Lung (tissue), 12 donors: ENCODE data around the gene PDE2A. TPM values are rescaled to one million over a fixed set of nuclear protein-coding genes. Genes with fewer than 3 reads are reported as not detected.

Source experiments
- ATAC-seq: fragments of 200-7000 bp; cut with Tn5 transposase; one replicate; pipeline ENCODE4 v1.9.1; 2020; ENCODE audit warnings: moderate number of reproducible peaks; ENCODE audit not compliant: insufficient read depth, low FRiP score
- DNase-seq, 3 donors: peaks; one replicate each; pipeline ENCODE4 v3.0.0-alpha.2; 2013 to 2017
- H3K27ac ChIP-seq, 2 donors: one replicate each; pipeline ENCODE4 v1.5.1; 2013; ENCODE audit warnings: mild to moderate bottlenecking in 2 of 2, moderate library complexity in 2 of 2, control low read depth in 1 of 2, inconsistent platforms in 1 of 2, low read depth in 1 of 2, low read length in 1 of 2
- H3K27me3 ChIP-seq, 3 donors: one replicate each; pipeline ENCODE4 v1.5.1; 2013; ENCODE audit warnings: low read length in 2 of 3; ENCODE audit not compliant: control insufficient read depth in 3 of 3, insufficient read depth in 3 of 3
- H3K36me3 ChIP-seq, 4 donors: one replicate each; pipeline ENCODE4 v1.5.1; 2013; ENCODE audit warnings: low read length in 4 of 4, mild to moderate bottlenecking in 1 of 4, moderate library complexity in 1 of 4; ENCODE audit not compliant: control insufficient read depth in 4 of 4, insufficient read depth in 4 of 4
- H3K4me1 ChIP-seq, 5 donors: one replicate each; pipeline ENCODE4 v1.5.1; 2013; ENCODE audit warnings: low read length in 5 of 5, mild to moderate bottlenecking in 2 of 5, moderate library complexity in 1 of 5; ENCODE audit not compliant: control insufficient read depth in 5 of 5, insufficient read depth in 5 of 5
- H3K4me3 ChIP-seq: one replicate; pipeline ENCODE4 v1.5.1; 2013; ENCODE audit warnings: mild to moderate bottlenecking, control low read depth, moderate library complexity
- H3K9ac ChIP-seq, 2 donors: one replicate each; pipeline ENCODE4 v1.5.1; 2013; ENCODE audit warnings: low read length in 2 of 2, control low read depth in 1 of 2; ENCODE audit not compliant: insufficient read depth in 1 of 2
- H3K9me3 ChIP-seq, 4 donors: one replicate each; pipeline ENCODE4 v1.5.1; 2013; ENCODE audit warnings: low read length in 3 of 4, mild to moderate bottlenecking in 1 of 4, moderate library complexity in 1 of 4; ENCODE audit not compliant: control insufficient read depth in 4 of 4, insufficient read depth in 3 of 4
- WGBS, 2 donors: extraction: QIAGEN DNeasy Blood & Tissue Kit; methylation state at CpG; one replicate each; pipeline ENCODE4 v1.1.7; 2013; 5-methylcytosine and 5-hydroxymethylcytosine counted together
- polyA plus RNA-seq, 2 donors: library from polyadenylated mRNA; stranded (reverse); fragments of 200-250 nt; gene quantifications; one replicate each; pipeline ENCODE4 v1.2.1, GENCODE V29; 2013
- total RNA-seq, 2 donors: library from RNA; depleted of rRNA in 1 of 2; stranded (reverse); fragments of >200 nt in 1 of 2; gene quantifications; one replicate each; pipeline ENCODE4 v1.2.1, GENCODE V29; 2014 to 2021
- TF ChIP-seq, protein P1 (sequence below): IDR thresholded peaks from 2 replicates; pipeline ENCODE4 v1.5.1; 2012; ENCODE audit warnings: mild to moderate bottlenecking; ENCODE audit errors: control extremely low read depth, extremely low read depth
- donor health status: control.
- donor health status: control.
- donor health status: Bipolar disorder and iron deficiency.
- donor health status: healthy.
- donor health status: DM: yes; HTN: yes; CAD: no.

PDE2A gene
- total and polyA plus RNA-seq, 4 donors = 7.7 to 20.5 (median 12.7) TPM

DNA sequence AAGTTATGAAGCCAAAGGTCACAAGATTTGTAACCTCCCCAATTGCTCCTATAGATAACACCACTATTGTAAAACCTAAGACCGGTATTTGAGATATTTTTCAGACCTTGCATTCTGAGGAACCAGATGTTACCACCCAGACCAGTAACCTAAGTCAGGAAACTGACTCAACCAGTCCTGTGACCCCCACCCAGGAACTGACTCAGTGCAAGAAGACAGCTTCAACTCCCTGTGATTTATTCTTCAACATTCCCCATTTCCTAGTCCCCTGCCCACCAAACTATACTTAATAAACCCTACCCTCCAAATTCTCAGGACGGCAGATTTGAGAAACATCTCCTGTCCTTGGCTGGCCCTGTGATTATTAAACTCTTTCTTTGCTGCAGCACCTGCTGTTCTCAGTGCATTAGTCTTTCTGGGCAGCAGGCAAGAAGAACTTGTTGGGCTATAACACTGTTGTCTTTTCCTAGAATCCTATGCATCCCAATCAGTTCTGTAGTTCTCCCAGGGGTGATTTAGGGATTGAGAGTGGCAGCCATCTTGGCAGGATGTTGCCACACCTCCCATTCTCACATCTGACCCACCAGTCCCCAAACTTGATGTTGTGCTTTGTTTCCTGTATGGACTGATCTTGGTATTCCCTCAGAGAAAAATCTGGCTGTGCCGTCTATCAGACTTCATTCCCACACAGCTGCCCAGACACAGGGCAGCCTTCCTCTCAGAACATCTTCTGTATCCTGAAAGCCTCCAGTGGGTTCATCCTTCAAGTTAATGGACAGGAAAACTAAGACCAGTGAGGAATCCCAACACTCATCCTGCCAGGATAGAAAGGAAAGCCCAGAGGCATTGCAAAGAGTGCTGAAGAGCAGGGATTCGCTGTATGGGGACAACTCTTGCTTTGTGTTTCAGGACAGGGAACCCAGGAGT, 104.0 kb downstream of the PDE2A start:
- H3K4me3 ChIP-seq = no peak overlapping the region
- no peaks in the 10 kb centered on the region for H3K9me3 ChIP-seq
- H3K27me3 ChIP-seq = no peaks in the 10 kb centered on the region
- H3K36me3 ChIP-seq = no peaks in the 10 kb centered on the region
- WGBS, 2 donors = 43 to 56% methylated on average over 4 of the region's 4 CpGs
- H3K4me1 ChIP-seq = no peaks in the 10 kb centered on the region
- TF ChIP-seq, protein P1, sequence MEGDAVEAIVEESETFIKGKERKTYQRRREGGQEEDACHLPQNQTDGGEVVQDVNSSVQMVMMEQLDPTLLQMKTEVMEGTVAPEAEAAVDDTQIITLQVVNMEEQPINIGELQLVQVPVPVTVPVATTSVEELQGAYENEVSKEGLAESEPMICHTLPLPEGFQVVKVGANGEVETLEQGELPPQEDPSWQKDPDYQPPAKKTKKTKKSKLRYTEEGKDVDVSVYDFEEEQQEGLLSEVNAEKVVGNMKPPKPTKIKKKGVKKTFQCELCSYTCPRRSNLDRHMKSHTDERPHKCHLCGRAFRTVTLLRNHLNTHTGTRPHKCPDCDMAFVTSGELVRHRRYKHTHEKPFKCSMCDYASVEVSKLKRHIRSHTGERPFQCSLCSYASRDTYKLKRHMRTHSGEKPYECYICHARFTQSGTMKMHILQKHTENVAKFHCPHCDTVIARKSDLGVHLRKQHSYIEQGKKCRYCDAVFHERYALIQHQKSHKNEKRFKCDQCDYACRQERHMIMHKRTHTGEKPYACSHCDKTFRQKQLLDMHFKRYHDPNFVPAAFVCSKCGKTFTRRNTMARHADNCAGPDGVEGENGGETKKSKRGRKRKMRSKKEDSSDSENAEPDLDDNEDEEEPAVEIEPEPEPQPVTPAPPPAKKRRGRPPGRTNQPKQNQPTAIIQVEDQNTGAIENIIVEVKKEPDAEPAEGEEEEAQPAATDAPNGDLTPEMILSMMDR = no peak
- H3K9ac ChIP-seq = no peak overlapping the region
- DNase-seq (no peak), ATAC-seq (no peak)
- H3K27ac ChIP-seq = no peak overlapping the region

- Histone ChIP-seq H3K36me3 (no peaks in the 10 kb centered on the region), H3K9me3 (no peaks in the 10 kb centered on the region), H3K27me3 (no peaks in the 10 kb centered on the region), H3K9ac (no peak overlapping the region), H3K27ac (no peak overlapping the region), H3K4me1 (no peaks in the 10 kb centered on the region), H3K4me3 (no peak overlapping the region)
- WGBS, 2 donors = 92 to 97% methylated on average over 6 of the region's 6 CpGs
- ATAC-seq = no peak
- TF ChIP-seq, protein P1 = no peak
- DNase-seq = no peak
These were observed 105.4 kb downstream of the PDE2A start for GRCh38 chr11:72568861-72569260.

- Histone ChIP-seq H3K36me3 (no peaks in the 10 kb centered on the region), H3K27me3 (no peaks in the 10 kb centered on the region), H3K4me3 (no peak overlapping the region), H3K9ac (no peak overlapping the region), H3K27ac (no peak overlapping the region), H3K4me1 (no peaks in the 10 kb centered on the region), H3K9me3 (no peaks in the 10 kb centered on the region)
- ATAC-seq = no peak
- TF ChIP-seq, protein P1 = no peak
- DNase-seq = no peak
- WGBS, 2 donors = 84 to 94% methylated on average over 3 of the region's 3 CpGs
These were observed 111.8 kb downstream of the PDE2A start for GRCh38 chr11:72562431-72562830.
